SK-N-SH treated with all-trans-retinoic acid at 6 μM for 48 hours (cell line): Measurements from ENCODE around the gene BRD7.

ENCODE experiments used
- ARNTL ChIP-seq: fragments of 450-650 bp; formaldehyde crosslinking; IDR thresholded peaks from 2 replicates; pipeline ENCODE4 v1.5.0; 2020; ENCODE audit warnings: low read depth, mild to moderate bottlenecking, moderate library complexity, borderline replicate concordance
- CSDC2 ChIP-seq: fragments of 250-450 bp; sonication (Bioruptor Pico); IDR thresholded peaks from 2 replicates; pipeline ENCODE4 v1.5.0; 2020; ENCODE audit warnings: mild to moderate bottlenecking, moderate library complexity
- ESRRG ChIP-seq: fragments of 250-450 bp; sonication (Bioruptor Pico); IDR thresholded peaks from 2 replicates; pipeline ENCODE4 v1.6.1; 2021; ENCODE audit warnings: mild to moderate bottlenecking
- OSR1 ChIP-seq: fragments of 250-450 bp; sonication (Bioruptor Pico); IDR thresholded peaks from 2 replicates; pipeline ENCODE4 v1.8.0; 2022; ENCODE audit warnings: moderate library complexity, mild to moderate bottlenecking, inconsistent platforms
- PATZ1 ChIP-seq: fragments of 250-450 bp; sonication (Bioruptor Pico); IDR thresholded peaks from 2 replicates; pipeline ENCODE4 v1.8.0; 2020; ENCODE audit warnings: mild to moderate bottlenecking, moderate library complexity, borderline replicate concordance
- POU6F1 ChIP-seq: fragments of 250-450 bp; sonication (Bioruptor Pico); IDR thresholded peaks from 2 replicates; pipeline ENCODE4 v1.8.0; 2021; ENCODE audit warnings: low read depth, mild to moderate bottlenecking, moderate library complexity, borderline replicate concordance
- RARB ChIP-seq: fragments of 250-450 bp; sonication (Bioruptor Pico); IDR thresholded peaks from 2 replicates; pipeline ENCODE4 v1.8.0; 2021; ENCODE audit warnings: mild to moderate bottlenecking, moderate library complexity
- SNAI2 ChIP-seq: fragments of 250-450 bp; sonication (Bioruptor Pico); IDR thresholded peaks from 2 replicates; pipeline ENCODE4 v1.5.0; 2020; ENCODE audit warnings: mild to moderate bottlenecking, moderate library complexity
- TCF4 ChIP-seq: fragments of 250-450 bp; sonication (Bioruptor Pico); IDR thresholded peaks from 2 replicates; pipeline ENCODE4 v1.8.0; 2021; ENCODE audit warnings: mild to moderate bottlenecking, moderate library complexity, borderline replicate concordance
- TOX ChIP-seq: fragments of 250-450 bp; sonication (Bioruptor Pico); IDR thresholded peaks from 2 replicates; pipeline ENCODE4 v1.8.0; 2021; ENCODE audit warnings: mild to moderate bottlenecking, moderate library complexity, borderline replicate concordance
- ZC3H10 ChIP-seq: fragments of 250-450 bp; sonication (Bioruptor Pico); IDR thresholded peaks from 2 replicates; pipeline ENCODE4 v1.5.1; 2021; ENCODE audit warnings: mild to moderate bottlenecking, moderate library complexity
- ZFP3 ChIP-seq: fragments of 250-450 bp; sonication (Bioruptor Pico); IDR thresholded peaks from 2 replicates; pipeline ENCODE4 v1.5.0; 2020; ENCODE audit warnings: mild to moderate bottlenecking, moderate library complexity
- ZNF8 ChIP-seq: fragments of 450-650 bp; formaldehyde crosslinking; IDR thresholded peaks from 2 replicates; pipeline ENCODE4 v1.5.0; 2020; ENCODE audit warnings: mild to moderate bottlenecking, moderate library complexity
- TF ChIP-seq, protein P1 (sequence below): fragments of 250-450 bp; sonication (Bioruptor Pico); IDR thresholded peaks from 2 replicates; pipeline ENCODE4 v1.5.1; 2020; ENCODE audit warnings: low read depth, mild to moderate bottlenecking, moderate library complexity

DNA sequence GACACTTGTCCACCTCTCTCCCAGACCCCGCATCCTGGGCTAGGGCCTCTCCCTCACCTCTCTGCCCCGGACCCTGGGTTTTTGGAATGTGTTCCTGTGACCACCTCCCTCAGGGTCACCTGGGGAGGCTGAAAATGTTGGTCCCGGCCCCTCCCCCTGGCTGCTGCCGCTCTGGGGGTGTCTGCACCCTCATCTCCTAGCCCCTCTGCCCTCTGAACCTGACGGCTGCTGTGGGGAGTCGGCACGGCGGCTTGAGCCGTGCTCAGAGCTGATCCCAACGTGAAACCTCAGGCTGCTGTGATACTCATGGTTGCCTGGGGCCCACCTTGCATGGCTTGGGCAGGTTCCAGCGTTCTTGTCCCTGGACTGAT lies 59.6 kb downstream of the BRD7 start:
- no peak for TF ChIP-seq CSDC2 (CRISPR knock-in tag)
- no peak for TF ChIP-seq RARB (CRISPR knock-in tag)
- no peak for TF ChIP-seq POU6F1 (CRISPR knock-in tag)
- no peak for TF ChIP-seq TCF4 (CRISPR knock-in tag)
- TF ChIP-seq, protein P1, sequence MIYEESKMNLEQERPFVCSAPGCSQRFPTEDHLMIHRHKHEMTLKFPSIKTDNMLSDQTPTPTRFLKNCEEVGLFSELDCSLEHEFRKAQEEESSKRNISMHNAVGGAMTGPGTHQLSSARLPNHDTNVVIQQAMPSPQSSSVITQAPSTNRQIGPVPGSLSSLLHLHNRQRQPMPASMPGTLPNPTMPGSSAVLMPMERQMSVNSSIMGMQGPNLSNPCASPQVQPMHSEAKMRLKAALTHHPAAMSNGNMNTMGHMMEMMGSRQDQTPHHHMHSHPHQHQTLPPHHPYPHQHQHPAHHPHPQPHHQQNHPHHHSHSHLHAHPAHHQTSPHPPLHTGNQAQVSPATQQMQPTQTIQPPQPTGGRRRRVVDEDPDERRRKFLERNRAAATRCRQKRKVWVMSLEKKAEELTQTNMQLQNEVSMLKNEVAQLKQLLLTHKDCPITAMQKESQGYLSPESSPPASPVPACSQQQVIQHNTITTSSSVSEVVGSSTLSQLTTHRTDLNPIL = no peak
- TF ChIP-seq PATZ1 = no peak
- no peak for TF ChIP-seq ZNF8 (CRISPR knock-in tag)
- no peak for TF ChIP-seq ARNTL (CRISPR knock-in tag)
- no peak for TF ChIP-seq ZFP3
- no peak for TF ChIP-seq OSR1
- TF ChIP-seq ESRRG (CRISPR knock-in tag) = no peak
- no peak for TF ChIP-seq ZC3H10 (CRISPR knock-in tag)
- no peak for TF ChIP-seq SNAI2 (CRISPR knock-in tag)
- TF ChIP-seq TOX (CRISPR knock-in tag) = no peak
